Measurements from ENCODE around the gene RILP.

The RILP gene, protein sequence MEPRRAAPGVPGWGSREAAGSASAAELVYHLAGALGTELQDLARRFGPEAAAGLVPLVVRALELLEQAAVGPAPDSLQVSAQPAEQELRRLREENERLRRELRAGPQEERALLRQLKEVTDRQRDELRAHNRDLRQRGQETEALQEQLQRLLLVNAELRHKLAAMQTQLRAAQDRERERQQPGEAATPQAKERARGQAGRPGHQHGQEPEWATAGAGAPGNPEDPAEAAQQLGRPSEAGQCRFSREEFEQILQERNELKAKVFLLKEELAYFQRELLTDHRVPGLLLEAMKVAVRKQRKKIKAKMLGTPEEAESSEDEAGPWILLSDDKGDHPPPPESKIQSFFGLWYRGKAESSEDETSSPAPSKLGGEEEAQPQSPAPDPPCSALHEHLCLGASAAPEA

DNA sequence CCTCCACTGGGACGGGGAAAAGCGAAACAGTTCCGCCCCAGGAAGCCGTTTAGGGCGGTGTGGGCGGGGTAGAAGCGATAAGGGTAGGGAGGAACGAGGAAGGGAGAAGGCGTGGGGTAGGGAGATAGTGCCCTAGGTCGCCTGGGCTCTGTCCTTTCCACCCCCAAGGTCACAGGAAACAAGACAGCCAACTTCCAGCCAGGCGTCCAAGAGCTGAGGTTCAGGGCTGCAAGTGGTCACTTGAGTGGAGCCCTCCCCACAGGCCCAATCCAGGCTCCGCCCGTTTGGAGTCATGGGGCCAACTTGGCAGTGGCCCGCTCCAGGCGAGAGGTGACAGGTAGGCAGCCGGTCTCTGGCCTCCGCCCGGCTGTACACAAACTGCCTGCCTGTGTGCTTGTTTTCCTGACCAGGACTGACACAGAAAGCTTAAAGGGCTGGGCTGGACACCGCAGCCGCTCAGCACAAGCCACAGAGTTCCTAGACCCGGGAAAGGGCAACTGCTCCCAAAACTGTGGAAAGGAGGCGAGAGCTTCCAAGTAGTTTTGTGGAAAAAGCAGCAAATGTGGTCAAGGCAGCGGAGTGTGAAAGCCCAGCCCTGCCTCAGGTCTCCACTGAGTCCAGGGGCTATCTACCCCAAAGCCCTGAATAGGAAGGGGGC is at the start of gene RILP:
TSS of gene RILP (minus strand) at position 23 of the 658 bp plus-strand sequence. CDS start 62 bp downstream, outside the sequence.
- peak within 1 kb of the TSS; percentile 78 for H3K4me3 ChIP-seq (ENCODE audit: low read length)
- H3F3A ChIP-seq (ENCODE audit: control insufficient read depth, insufficient read depth): peaks cover 19% of the 10 kb centered on the region
- peak within 1 kb of the TSS; percentile 94 for H3K4me2 ChIP-seq (ENCODE audit: low read length)
- H3K36me3 ChIP-seq (ENCODE audit: control insufficient read depth, low read length): peaks cover 54% of the 10 kb centered on the region
- no peaks in the 10 kb centered on the region for H3K9me3 ChIP-seq (ENCODE audit: control insufficient read depth, insufficient read depth, low read length)
- H4K20me1 ChIP-seq (ENCODE audit: control insufficient read depth, insufficient read depth, low read depth, low read length): 0 out of 2 replicates have a peak, but pooled peaks cover 5% of the 10 kb centered on the region
- no peaks in the 10 kb centered on the region for H3K9me2 ChIP-seq (replicated peaks; ENCODE audit: control insufficient read depth, low read length)
- TF ChIP-seq, protein P1, sequence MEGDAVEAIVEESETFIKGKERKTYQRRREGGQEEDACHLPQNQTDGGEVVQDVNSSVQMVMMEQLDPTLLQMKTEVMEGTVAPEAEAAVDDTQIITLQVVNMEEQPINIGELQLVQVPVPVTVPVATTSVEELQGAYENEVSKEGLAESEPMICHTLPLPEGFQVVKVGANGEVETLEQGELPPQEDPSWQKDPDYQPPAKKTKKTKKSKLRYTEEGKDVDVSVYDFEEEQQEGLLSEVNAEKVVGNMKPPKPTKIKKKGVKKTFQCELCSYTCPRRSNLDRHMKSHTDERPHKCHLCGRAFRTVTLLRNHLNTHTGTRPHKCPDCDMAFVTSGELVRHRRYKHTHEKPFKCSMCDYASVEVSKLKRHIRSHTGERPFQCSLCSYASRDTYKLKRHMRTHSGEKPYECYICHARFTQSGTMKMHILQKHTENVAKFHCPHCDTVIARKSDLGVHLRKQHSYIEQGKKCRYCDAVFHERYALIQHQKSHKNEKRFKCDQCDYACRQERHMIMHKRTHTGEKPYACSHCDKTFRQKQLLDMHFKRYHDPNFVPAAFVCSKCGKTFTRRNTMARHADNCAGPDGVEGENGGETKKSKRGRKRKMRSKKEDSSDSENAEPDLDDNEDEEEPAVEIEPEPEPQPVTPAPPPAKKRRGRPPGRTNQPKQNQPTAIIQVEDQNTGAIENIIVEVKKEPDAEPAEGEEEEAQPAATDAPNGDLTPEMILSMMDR (IDR thresholded peaks at IDR 0.05; ENCODE audit: low read depth, low read length, poor library complexity, severe bottlenecking): no peak
- TF ChIP-seq EZH2phosphoT487 (IDR thresholded peaks at IDR 0.05; ENCODE audit: borderline replicate concordance, low read length): no peak
- H3K79me2 ChIP-seq (ENCODE audit: control insufficient read depth, low read length): no peaks in the 10 kb centered on the region
- peaks cover 30% of the 10 kb centered on the region for H3K4me1 ChIP-seq (ENCODE audit: control insufficient read depth, low read length)
- peak within 1 kb of the TSS; percentile 46 for H3K27ac ChIP-seq (ENCODE audit: low read depth, low read length)
- H3K27me3 ChIP-seq (ENCODE audit: control insufficient read depth, low read length): no peaks in the 10 kb centered on the region

DNA sequence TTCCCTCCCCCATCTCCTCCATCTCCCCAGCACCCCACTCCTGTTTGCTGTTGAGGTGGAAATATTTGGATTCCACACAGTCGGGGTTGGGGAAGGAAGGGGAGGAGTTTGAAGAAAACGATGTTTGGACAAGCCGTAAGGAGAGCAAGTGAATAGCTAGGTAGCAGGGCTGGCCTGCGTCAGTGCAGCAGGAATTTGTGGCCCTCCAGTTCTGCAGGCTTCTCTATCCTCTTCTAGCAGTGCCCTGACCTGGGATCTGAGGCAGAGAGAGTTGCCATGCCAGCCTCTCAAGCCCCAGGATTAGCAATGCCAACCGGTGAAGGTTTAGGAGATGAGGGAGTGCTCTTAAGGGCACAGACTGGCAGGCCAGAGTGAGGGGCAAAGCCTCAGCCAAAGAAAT is 48.0 kb upstream of the RILP start:
- H3K27me3 ChIP-seq (ENCODE audit: control insufficient read depth, low read length): no peaks in the 10 kb centered on the region
- H3K4me2 ChIP-seq (ENCODE audit: low read length): no peak overlapping the region
- no peaks in the 10 kb centered on the region for H3K36me3 ChIP-seq (ENCODE audit: control insufficient read depth, low read length)
- H3K9me3 ChIP-seq (ENCODE audit: control insufficient read depth, insufficient read depth, low read length): no peaks in the 10 kb centered on the region
- H4K20me1 ChIP-seq (ENCODE audit: control insufficient read depth, insufficient read depth, low read depth, low read length): no peaks in the 10 kb centered on the region
- TF ChIP-seq, protein P1 (IDR thresholded peaks at IDR 0.05; ENCODE audit: low read depth, low read length, poor library complexity, severe bottlenecking): no peak
- no peak for TF ChIP-seq EZH2phosphoT487 (IDR thresholded peaks at IDR 0.05; ENCODE audit: borderline replicate concordance, low read length)
- H3K4me3 ChIP-seq (ENCODE audit: low read length): no peak overlapping the region
- no peak overlapping the region for H3K27ac ChIP-seq (ENCODE audit: low read depth, low read length)
- no peaks in the 10 kb centered on the region for H3K9me2 ChIP-seq (replicated peaks; ENCODE audit: control insufficient read depth, low read length)
- no peaks in the 10 kb centered on the region for H3F3A ChIP-seq (ENCODE audit: control insufficient read depth, insufficient read depth)
- H3K79me2 ChIP-seq (ENCODE audit: control insufficient read depth, low read length): no peaks in the 10 kb centered on the region
- no peaks in the 10 kb centered on the region for H3K4me1 ChIP-seq (ENCODE audit: control insufficient read depth, low read length)

DNA sequence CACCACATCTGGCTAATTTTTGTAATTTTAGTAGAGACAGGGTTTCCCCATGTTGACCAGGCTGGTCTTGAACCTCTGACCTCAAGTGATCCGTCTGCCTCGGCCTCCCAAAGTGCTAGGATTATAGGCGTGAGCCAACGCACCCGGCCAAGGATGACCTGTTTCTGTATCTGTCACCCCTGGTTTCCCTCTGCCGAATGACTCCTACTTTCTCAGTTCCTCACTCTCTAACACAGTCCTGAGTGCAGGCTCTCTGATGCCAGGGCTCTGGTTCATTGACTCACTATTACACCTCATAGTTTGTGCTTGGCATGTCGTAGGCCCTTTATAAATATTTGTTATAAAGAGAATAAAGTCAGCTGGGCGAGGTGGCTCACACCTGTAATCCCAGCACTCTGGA is 45.7 kb upstream of the RILP start:
- Histone ChIP-seq H3K79me2 (ENCODE audit: control insufficient read depth, low read length) (no peaks in the 10 kb centered on the region), H3K9me2 (replicated peaks; ENCODE audit: control insufficient read depth, low read length) (no peaks in the 10 kb centered on the region), H3K27me3 (ENCODE audit: control insufficient read depth, low read length) (no peaks in the 10 kb centered on the region), H3K27ac (ENCODE audit: low read depth, low read length) (no peak overlapping the region), H3K4me3 (ENCODE audit: low read length) (no peak overlapping the region), H3K9me3 (ENCODE audit: control insufficient read depth, insufficient read depth, low read length) (no peaks in the 10 kb centered on the region), H3K36me3 (ENCODE audit: control insufficient read depth, low read length) (no peaks in the 10 kb centered on the region), H3F3A (ENCODE audit: control insufficient read depth, insufficient read depth) (no peaks in the 10 kb centered on the region), H3K4me1 (ENCODE audit: control insufficient read depth, low read length) (no peaks in the 10 kb centered on the region), H4K20me1 (ENCODE audit: control insufficient read depth, insufficient read depth, low read depth, low read length) (no peaks in the 10 kb centered on the region), H3K4me2 (ENCODE audit: low read length) (no peak overlapping the region)
- TF ChIP-seq EZH2phosphoT487 (IDR thresholded peaks at IDR 0.05; ENCODE audit: borderline replicate concordance, low read length): no peak
- TF ChIP-seq, protein P1 (IDR thresholded peaks at IDR 0.05; ENCODE audit: low read depth, low read length, poor library complexity, severe bottlenecking): no peak
